ENCODE results near the gene CNTN4.

The CNTN4 gene

GRCh38 chr3:2923390-2923789 lies 824.7 kb downstream of the CNTN4 start:
- TF ChIP-seq CTCF (IDR thresholded peaks at IDR 0.05; ENCODE audit: borderline replicate concordance, control extremely low read depth, extremely low read depth, insufficient read depth, missing control alignments), result no peak
- in situ Hi-C loops (cut with MboI; ENCODE audit: low sequenced_read_pairs, unreplicated experiment), result no loop called here
- DNase-seq (ENCODE audit: low spot score), result no peak

GRCh38 chr3:2927259-2927658 lies 828.6 kb downstream of the CNTN4 start:
- in situ Hi-C loops (cut with MboI; ENCODE audit: low sequenced_read_pairs, unreplicated experiment), result no loop called here
- no peak for TF ChIP-seq CTCF (IDR thresholded peaks at IDR 0.05; ENCODE audit: borderline replicate concordance, control extremely low read depth, extremely low read depth, insufficient read depth, missing control alignments)
- no peak for DNase-seq (ENCODE audit: low spot score)

GRCh38 chr3:2929574-2929973 lies 830.9 kb downstream of the CNTN4 start:
- TF ChIP-seq CTCF (IDR thresholded peaks at IDR 0.05; ENCODE audit: borderline replicate concordance, control extremely low read depth, extremely low read depth, insufficient read depth, missing control alignments), result no peak
- DNase-seq (ENCODE audit: low spot score), result no peak
- in situ Hi-C loops (cut with MboI; ENCODE audit: low sequenced_read_pairs, unreplicated experiment), result no loop called here

GRCh38 chr3:2931265-2931664 lies 832.6 kb downstream of the CNTN4 start:
- DNase-seq (ENCODE audit: low spot score), result no peak
- in situ Hi-C loops (cut with MboI; ENCODE audit: low sequenced_read_pairs, unreplicated experiment), result no loop called here
- TF ChIP-seq CTCF (IDR thresholded peaks at IDR 0.05; ENCODE audit: borderline replicate concordance, control extremely low read depth, extremely low read depth, insufficient read depth, missing control alignments), result no peak

- DNase-seq (ENCODE audit: low spot score), result no peak
- in situ Hi-C loops (cut with MboI; ENCODE audit: low sequenced_read_pairs, unreplicated experiment), result no loop called here
- no peak for TF ChIP-seq CTCF (IDR thresholded peaks at IDR 0.05; ENCODE audit: borderline replicate concordance, control extremely low read depth, extremely low read depth, insufficient read depth, missing control alignments)
These were observed 835.9 kb downstream of the CNTN4 start for GRCh38 chr3:2934541-2934940.

GRCh38 chr3:2937055-2937454 lies 838.4 kb downstream of the CNTN4 start:
- no peak for TF ChIP-seq CTCF (IDR thresholded peaks at IDR 0.05; ENCODE audit: borderline replicate concordance, control extremely low read depth, extremely low read depth, insufficient read depth, missing control alignments)
- DNase-seq (ENCODE audit: low spot score), result no peak
- in situ Hi-C loops (cut with MboI; ENCODE audit: low sequenced_read_pairs, unreplicated experiment), result no loop called here

GRCh38 chr3:2937592-2937991 lies 838.9 kb downstream of the CNTN4 start:
- DNase-seq (ENCODE audit: low spot score), result no peak
- no peak for TF ChIP-seq CTCF (IDR thresholded peaks at IDR 0.05; ENCODE audit: borderline replicate concordance, control extremely low read depth, extremely low read depth, insufficient read depth, missing control alignments)
- in situ Hi-C loops (cut with MboI; ENCODE audit: low sequenced_read_pairs, unreplicated experiment), result no loop called here
